Glomerular visceral epithelial cell (primary cell): ENCODE measurements around the gene ZNF141.
"Not testable (repeated sequence)": the region's sequence is repeated elsewhere in the genome, so short reads cannot be mapped to it uniquely, and the experiment has no call there.

Experiments used
- DNase-seq: peaks from one replicate; pipeline ENCODE4 v3.0.0-alpha.2; 2016; ENCODE audit errors: extremely low spot score

The ZNF141 gene

GRCh38 chr4:337143-337931, at the start of gene ZNF141:
ZNF141 (plus strand) TSS chr4:337814; CDS start chr4:337984, 170 bp downstream.
- peak; percentile 90 for DNase-seq

DNA sequence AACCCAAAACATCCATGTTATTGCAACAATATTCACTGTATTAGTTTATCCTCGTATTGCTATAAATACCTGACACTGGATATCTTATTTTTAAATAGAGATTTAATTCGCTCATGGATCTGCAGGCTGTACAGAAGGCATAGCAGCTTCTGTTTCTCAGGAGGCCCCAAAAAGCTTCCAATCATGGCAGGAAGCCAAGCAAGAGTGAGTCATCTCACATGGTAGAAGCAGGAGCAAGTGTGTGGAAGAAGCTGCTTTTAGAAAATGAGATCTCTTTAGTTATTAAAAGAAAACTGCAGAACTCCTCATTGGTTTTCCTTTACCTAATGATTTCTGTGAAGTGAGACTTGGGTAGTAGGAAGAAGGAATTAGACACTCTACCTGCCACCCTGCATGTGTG, 48.7 kb upstream of the ZNF141 start:
- no peak for DNase-seq

GRCh38 chr4:294732-295131, 42.9 kb upstream of the ZNF141 start:
- DNase-seq: no peak

GRCh38 chr4:302381-302780, 35.2 kb upstream of the ZNF141 start:
- no peak for DNase-seq

DNA sequence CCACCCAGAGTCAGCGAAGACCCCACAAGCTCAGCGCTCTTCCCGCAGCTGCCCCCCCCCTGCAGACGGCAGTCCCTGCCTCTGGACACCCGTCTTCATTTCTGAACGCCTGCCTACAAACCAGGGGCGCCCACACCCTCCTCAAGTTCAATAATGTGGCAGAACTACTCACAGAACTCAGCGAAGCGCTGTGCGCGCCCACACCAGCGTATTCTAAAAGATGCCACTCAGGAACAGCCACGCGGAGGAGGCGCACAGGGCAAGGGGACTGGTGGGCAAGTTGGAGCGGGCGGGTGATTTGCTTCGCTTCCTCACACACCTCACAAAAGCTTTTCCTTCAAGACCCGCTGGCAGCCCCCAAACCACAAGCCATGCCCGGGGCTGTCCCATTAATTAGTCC, 33.1 kb upstream of the ZNF141 start:
- DNase-seq: not testable (repeated sequence)

- no peak for DNase-seq
Measured at GRCh38 chr4:304969-305680, 32.5 kb upstream of the ZNF141 start, which contains the start of gene ZNF732. ZNF732 (minus strand) TSS chr4:305474; CDS start chr4:305310, 164 bp downstream.

- peak; percentile 64 for DNase-seq
Measured at GRCh38 chr4:306551-306961, 31.1 kb upstream of the ZNF141 start.

GRCh38 chr4:309807-310206, 27.8 kb upstream of the ZNF141 start:
- DNase-seq: no peak

DNA sequence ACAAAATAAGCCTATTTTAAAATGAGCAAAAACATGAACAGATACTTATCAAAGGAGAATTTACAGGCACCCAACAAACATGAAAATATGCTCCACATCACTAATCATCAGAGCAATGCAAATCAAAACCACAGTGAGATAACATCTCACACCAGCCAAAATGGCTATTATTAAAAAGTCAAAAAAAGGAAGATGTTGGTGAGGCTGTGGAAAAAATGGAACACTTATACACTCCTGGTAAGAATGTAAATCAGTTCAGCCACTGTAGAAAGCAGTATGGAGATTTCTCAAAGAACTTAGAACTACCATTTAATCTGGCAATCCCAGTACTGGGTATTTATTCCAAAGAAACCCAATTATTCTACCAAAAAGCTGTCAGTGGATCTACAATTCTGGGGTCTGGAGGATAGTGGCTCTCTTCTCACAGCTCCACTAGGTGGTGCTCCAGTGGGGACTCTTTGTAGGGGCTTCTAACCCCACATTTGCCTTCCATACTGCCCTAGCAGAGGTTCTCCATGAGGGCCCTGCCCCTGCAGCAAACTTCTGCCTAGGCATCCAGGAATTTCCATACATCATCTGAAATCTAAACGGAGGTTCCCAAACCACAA, 23.2 kb upstream of the ZNF141 start:
- no peak for DNase-seq

DNA sequence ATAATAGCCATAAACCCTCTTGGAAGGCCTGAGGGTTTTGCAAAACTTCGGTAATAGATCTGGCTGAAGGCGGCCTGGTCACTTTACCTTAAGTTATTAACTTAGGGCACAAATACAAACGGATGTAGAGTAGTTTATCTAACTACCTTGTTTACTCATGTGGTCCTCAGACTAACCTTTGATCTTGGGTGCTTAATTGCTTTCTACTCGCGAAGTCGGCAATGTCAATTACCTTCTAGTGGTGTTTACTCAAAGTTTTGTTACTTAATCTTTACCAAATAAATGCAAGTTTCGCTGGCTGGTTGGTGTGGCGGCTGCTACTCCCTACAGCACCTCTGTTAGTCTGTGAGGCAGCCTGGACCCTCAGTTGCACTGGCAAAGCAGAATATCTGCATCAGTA, 8.9 kb upstream of the ZNF141 start:
- DNase-seq: no peak

DNA sequence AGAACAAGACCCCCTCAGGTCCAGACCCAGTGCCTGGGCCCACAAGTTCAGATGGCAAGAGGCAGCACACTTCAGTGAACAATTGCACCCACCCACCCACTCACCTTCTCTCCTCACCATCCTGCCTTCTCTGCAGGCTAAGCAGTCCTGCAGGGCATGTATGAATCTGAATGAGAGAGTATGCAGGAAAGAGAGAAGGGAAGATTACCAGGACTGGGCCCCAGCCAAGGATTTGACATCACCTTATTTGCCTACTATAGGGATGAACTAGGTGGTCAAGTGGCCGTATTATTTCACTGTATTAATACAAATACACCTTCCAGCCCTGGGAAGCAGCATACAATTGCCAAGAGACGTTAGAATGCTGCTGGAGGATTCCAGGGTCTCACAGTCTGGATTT, 2.1 kb upstream of the ZNF141 start:
- no peak for DNase-seq

- no peak for DNase-seq
Measured at GRCh38 chr4:336099-336892, 1.3 kb upstream of the ZNF141 start.

DNA sequence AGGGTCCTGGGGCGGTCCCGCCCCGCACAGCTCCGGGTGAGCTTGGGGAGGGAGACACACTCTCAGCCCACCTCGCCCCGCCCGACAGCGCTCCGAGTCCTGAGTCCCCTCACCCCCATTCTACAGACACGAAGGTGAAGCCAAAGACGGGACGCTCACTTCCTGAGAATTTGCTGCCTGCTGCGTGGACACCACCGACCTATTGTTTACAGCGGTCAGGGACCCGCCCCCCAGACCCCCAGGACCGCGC, 796 bp upstream of the ZNF141 start:
- DNase-seq: no peak

DNA sequence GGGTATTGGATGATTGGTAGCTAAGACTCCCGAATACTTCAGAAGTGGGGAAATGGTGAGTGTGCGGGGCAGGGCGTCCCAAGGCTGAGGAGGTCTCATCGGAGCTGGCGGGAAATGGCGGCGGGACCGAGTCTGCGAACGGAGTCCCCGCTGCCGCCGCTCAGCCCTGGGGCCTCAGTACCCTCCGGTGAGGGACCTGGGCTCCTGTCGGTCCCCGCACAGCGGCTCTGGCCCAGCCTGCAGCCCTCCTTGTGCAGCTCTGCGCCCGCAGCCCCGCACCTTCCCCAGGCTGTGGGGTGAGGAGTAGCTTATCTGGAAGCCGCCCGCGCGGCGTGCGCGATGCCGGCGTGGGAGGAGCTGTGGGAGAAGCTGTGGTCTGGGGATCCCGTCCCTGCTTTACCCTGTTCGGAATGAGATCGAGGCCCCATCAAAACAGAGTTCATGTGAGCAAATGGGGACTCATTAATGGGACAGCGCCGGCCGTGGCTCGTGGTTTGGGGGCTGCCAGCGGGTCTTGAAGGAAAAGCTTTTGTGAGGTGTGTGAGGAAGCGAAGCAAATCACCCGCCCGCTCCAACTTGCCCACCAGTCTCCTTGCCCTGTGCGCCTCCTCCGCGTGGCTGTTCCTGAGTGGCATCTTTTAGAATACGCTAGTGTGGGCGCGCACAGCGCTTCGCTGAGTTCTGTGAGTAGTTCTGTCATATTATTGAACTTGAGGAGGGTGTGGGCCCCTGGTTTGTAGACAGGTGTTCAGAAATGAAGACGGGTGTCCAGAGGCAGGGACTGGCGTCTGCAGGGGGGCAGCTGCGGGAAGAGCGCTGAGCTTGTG, 531 bp downstream of the ZNF141 start:
- peak; percentile 31 for DNase-seq

- peak; percentile 3 for DNase-seq
Measured at GRCh38 chr4:338759-339097, 1.1 kb downstream of the ZNF141 start.

DNA sequence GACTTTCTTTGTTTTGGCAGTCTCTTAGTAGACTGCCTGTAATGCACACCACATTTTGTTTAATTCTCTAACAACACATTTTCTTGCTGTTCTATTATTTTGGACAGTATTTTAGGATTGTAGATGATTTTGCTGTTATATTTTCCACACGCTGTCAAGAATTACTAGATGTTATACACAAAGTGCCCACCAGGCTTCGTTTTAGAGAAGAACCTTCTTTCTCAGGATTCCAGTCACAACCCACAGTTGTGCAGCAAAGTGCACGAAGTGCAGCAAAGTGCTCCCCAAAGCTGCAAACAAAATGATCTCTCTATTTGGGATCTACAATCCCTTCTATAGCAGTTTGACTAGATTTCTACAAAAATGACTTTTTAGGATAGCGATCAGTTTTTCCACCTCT, 2.4 kb downstream of the ZNF141 start:
- DNase-seq: no peak

DNA sequence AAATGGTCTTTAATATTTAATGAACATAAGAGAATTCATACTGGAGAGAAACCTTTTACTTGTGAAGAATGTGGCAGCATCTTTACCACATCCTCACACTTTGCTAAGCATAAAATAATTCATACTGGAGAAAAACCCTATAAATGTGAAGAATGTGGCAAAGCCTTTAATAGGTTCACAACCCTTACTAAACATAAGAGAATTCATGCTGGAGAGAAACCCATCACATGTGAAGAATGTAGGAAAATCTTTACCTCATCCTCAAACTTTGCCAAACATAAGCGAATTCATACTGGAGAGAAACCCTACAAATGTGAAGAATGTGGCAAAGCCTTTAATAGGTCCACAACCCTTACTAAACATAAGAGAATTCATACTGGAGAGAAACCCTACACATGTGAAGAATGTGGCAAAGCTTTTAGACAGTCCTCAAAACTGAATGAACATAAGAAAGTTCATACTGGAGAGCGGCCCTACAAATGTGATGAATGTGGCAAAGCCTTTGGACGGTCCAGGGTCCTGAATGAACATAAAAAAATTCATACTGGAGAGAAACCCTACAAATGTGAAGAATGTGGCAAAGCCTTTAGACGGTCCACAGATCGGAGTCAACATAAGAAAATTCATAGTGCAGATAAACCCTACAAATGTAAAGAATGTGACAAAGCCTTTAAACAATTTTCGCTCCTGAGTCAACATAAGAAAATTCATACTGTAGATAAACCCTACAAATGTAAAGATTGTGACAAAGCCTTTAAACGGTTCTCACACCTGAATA, 35.6 kb downstream of the ZNF141 start:
- no peak for DNase-seq

- DNase-seq: no peak
Measured at GRCh38 chr4:374298-375160, 36.9 kb downstream of the ZNF141 start.

- DNase-seq: no peak
Measured at GRCh38 chr4:384311-385010, 46.8 kb downstream of the ZNF141 start.
